Epidermal melanocyte (primary cell): ENCODE results near the gene TBXAS1.

Source experiments
- DNase-seq: peaks from one replicate; pipeline ENCODE4 v3.0.0; 2011; ENCODE audit warnings: low spot score; ENCODE audit not compliant: insufficient read length

TBXAS1 gene

GRCh38 chr7:139854124-139854511 is 25.1 kb downstream of the TBXAS1 start:
- DNase-seq = no peak

- no peak for DNase-seq
Measured at GRCh38 chr7:139854803-139855497, 25.9 kb downstream of the TBXAS1 start.

GRCh38 chr7:139855498-139856270 is 26.6 kb downstream of the TBXAS1 start:
- DNase-seq = no peak

- DNase-seq = no peak
Measured at GRCh38 chr7:139857791-139858190, 28.7 kb downstream of the TBXAS1 start.

GRCh38 chr7:139860090-139860775 is 31.2 kb downstream of the TBXAS1 start:
- DNase-seq = no peak

GRCh38 chr7:139861803-139862202 is 32.7 kb downstream of the TBXAS1 start:
- DNase-seq = no peak

GRCh38 chr7:139866047-139866837 is 37.2 kb downstream of the TBXAS1 start:
- DNase-seq = no peak

GRCh38 chr7:139867847-139868246 is 38.8 kb downstream of the TBXAS1 start:
- no peak for DNase-seq

- no peak for DNase-seq
Measured at GRCh38 chr7:139869886-139870285, 40.8 kb downstream of the TBXAS1 start.

- DNase-seq = no peak
Measured at GRCh38 chr7:139870380-139870779, 41.3 kb downstream of the TBXAS1 start.

GRCh38 chr7:139871331-139871730 is 42.3 kb downstream of the TBXAS1 start:
- DNase-seq = peak; percentile 22

GRCh38 chr7:139871820-139872219 is 42.8 kb downstream of the TBXAS1 start:
- no peak for DNase-seq

GRCh38 chr7:139873593-139874301 is 44.7 kb downstream of the TBXAS1 start:
- DNase-seq = no peak

- no peak for DNase-seq
Measured at GRCh38 chr7:139874302-139874629, 45.2 kb downstream of the TBXAS1 start.

- no peak for DNase-seq
Measured at GRCh38 chr7:139875821-139876241, 46.8 kb downstream of the TBXAS1 start.

GRCh38 chr7:139876622-139877283 is 47.7 kb downstream of the TBXAS1 start:
- no peak for DNase-seq

GRCh38 chr7:139883814-139884213 is 54.8 kb downstream of the TBXAS1 start:
- no peak for DNase-seq

GRCh38 chr7:139884441-139884840 is 55.4 kb downstream of the TBXAS1 start:
- DNase-seq = no peak

GRCh38 chr7:139885511-139885910 is 56.4 kb downstream of the TBXAS1 start:
- DNase-seq = no peak

- no peak for DNase-seq
Measured at GRCh38 chr7:139886206-139886605, 57.1 kb downstream of the TBXAS1 start.
